Neural cell (in vitro differentiated cells): ENCODE measurements around the gene POLD4. TPM values are rescaled to one million over a fixed set of nuclear protein-coding genes. Genes with fewer than 3 reads are reported as not detected.

ENCODE experiments used
- H2AFZ ChIP-seq: fragments of 200-600, 300-800 bp; sonication (generic), shearing (Covaris generic); 2 replicates; pipeline ENCODE4 v1.6.0; 2014; ENCODE audit warnings: low read depth, mild to moderate bottlenecking, antibody characterized with exemption, low read length, moderate library complexity
- H3F3A ChIP-seq: fragments of 200-600 bp; shearing (Covaris generic); 2 replicates; pipeline ENCODE4 v1.6.1; 2016; ENCODE audit warnings: mild to moderate bottlenecking, moderate library complexity, mixed read lengths, antibody characterized with exemption, low read length; ENCODE audit not compliant: insufficient read depth, poor library complexity, severe bottlenecking
- H3K27ac ChIP-seq: fragments of 200-600, 300-800 bp; sonication (generic), shearing (Covaris generic); 2 replicates; pipeline ENCODE4 v1.5.1; 2014; ENCODE audit warnings: mild to moderate bottlenecking, low read length, moderate library complexity
- H3K27me3 ChIP-seq: fragments of 300-800, 200-600 bp; sonication (generic), shearing (Covaris generic); 2 replicates; pipeline ENCODE4 v1.6.0; 2014; ENCODE audit warnings: mild to moderate bottlenecking, low read depth, low read length, moderate library complexity; ENCODE audit not compliant: insufficient read depth
- H3K36me3 ChIP-seq: fragments of 300-800, 200-600 bp; sonication (generic), shearing (Covaris generic); 2 replicates; pipeline ENCODE4 v1.5.1; 2014; ENCODE audit warnings: mild to moderate bottlenecking, antibody characterized with exemption, low read length, moderate library complexity; ENCODE audit not compliant: insufficient read depth
- H3K4me2 ChIP-seq: fragments of 300-800, 200-600 bp; sonication (generic), shearing (Covaris generic); 2 replicates; pipeline ENCODE4 v1.6.0; 2014; ENCODE audit warnings: mild to moderate bottlenecking, low read length
- H3K4me3 ChIP-seq: fragments of 300-800, 200-600 bp; sonication (generic), shearing (Covaris generic); 2 replicates; pipeline ENCODE4 v1.5.1; 2014; ENCODE audit warnings: mild to moderate bottlenecking, low read length, moderate library complexity
- H3K79me2 ChIP-seq: fragments of 200-600 bp; shearing (Covaris generic); replicated peaks from 2 replicates; pipeline ENCODE4 v1.6.0; 2014; ENCODE audit warnings: mild to moderate bottlenecking, low read length, moderate library complexity; ENCODE audit not compliant: insufficient read depth
- H3K9ac ChIP-seq: fragments of 300-800, 200-600 bp; sonication (generic), shearing (Covaris generic); 2 replicates; pipeline ENCODE4 v1.6.1; 2016; ENCODE audit warnings: mild to moderate bottlenecking, low read length, mixed read lengths
- H3K9me2 ChIP-seq: fragments of 200-600 bp; shearing (Covaris generic); 2 replicates; pipeline ENCODE4 v1.6.1; 2016; ENCODE audit warnings: mild to moderate bottlenecking, low read length, mixed read lengths; ENCODE audit not compliant: insufficient read depth
- H3K9me3 ChIP-seq: fragments of 200-600, 300-800 bp; sonication (generic), shearing (Covaris generic); 2 replicates; pipeline ENCODE4 v1.6.1; 2016; ENCODE audit warnings: mild to moderate bottlenecking, mixed run types, low read length, moderate library complexity, mixed read lengths
- H4K20me1 ChIP-seq: fragments of 200-600 bp; shearing (Covaris generic); 2 replicates; pipeline ENCODE4 v1.6.1; 2016; ENCODE audit warnings: mild to moderate bottlenecking, mixed run types; ENCODE audit not compliant: insufficient read depth
- CTCF ChIP-seq: fragments of 450-650 bp; IDR thresholded peaks from 2 replicates; pipeline ENCODE4 v1.5.1; 2014; ENCODE audit warnings: antibody characterized with exemption, mild to moderate bottlenecking, moderate library complexity; ENCODE audit not compliant: poor library complexity, severe bottlenecking
- EP300 ChIP-seq: fragments of 450-650 bp; conservative IDR thresholded peaks from 2 replicates; pipeline ENCODE4 v1.6.1; 2014; ENCODE audit warnings: antibody characterized with exemption, mild to moderate bottlenecking, moderate library complexity; ENCODE audit not compliant: poor library complexity, severe bottlenecking
- EZH2 ChIP-seq: fragments of 200-600, 300-800 bp; shearing (Covaris generic), sonication (generic); IDR thresholded peaks from 2 replicates; pipeline ENCODE4 v1.6.1; 2014; ENCODE audit warnings: antibody characterized with exemption, low read length, borderline replicate concordance, mild to moderate bottlenecking; ENCODE audit not compliant: insufficient read depth, poor library complexity, severe bottlenecking
- MXI1 ChIP-seq: fragments of 450-650 bp; conservative IDR thresholded peaks from 2 replicates; pipeline ENCODE4 v1.6.1; 2014; ENCODE audit warnings: antibody characterized with exemption, mild to moderate bottlenecking; ENCODE audit not compliant: poor library complexity, severe bottlenecking
- POLR2AphosphoS5 ChIP-seq: IDR thresholded peaks from 2 replicates; pipeline ENCODE4 v1.6.1; 2012
- RAD21 ChIP-seq: fragments of 450-650 bp; conservative IDR thresholded peaks from 2 replicates; pipeline ENCODE4 v1.6.1; 2014; ENCODE audit warnings: antibody characterized with exemption, mild to moderate bottlenecking, moderate library complexity
- REST ChIP-seq: IDR thresholded peaks from 2 replicates; pipeline ENCODE4 v1.6.1; 2012; ENCODE audit warnings: borderline replicate concordance
- SMC3 ChIP-seq: fragments of 450-650 bp; conservative IDR thresholded peaks from 2 replicates; pipeline ENCODE4 v1.6.1; 2014; ENCODE audit warnings: antibody characterized with exemption, mild to moderate bottlenecking, moderate library complexity; ENCODE audit not compliant: poor library complexity
- TAF1 ChIP-seq: IDR thresholded peaks from 2 replicates; pipeline ENCODE4 v1.6.1; 2012; ENCODE audit warnings: low read depth
- polyA plus RNA-seq: library from polyadenylated mRNA; depleted of rRNA; stranded (reverse); fragments of >200 nt; gene quantifications from 2 replicates; pipeline ENCODE4 v1.2.3, GENCODE V29; 2014

Gene POLD4
- polyA plus RNA-seq, 1 donor from 2014 or later, result 6.8 TPM

GRCh38 chr11:67311556-67312082, 41.7 kb downstream of the POLD4 start:
- Histone ChIP-seq H4K20me1 (no peaks in the 10 kb centered on the region), H3K4me3 (no peak overlapping the region), H3K4me2 (no peak overlapping the region), H3K36me3 (no peaks in the 10 kb centered on the region), H3K27me3 (no peaks in the 10 kb centered on the region), H3K9ac (no peak overlapping the region), H3K79me2 (no peaks in the 10 kb centered on the region), H3F3A (no peaks in the 10 kb centered on the region), H3K27ac (no peak overlapping the region), H3K9me2 (no peaks in the 10 kb centered on the region), H2AFZ (no peak overlapping the region), H3K9me3 (no peaks in the 10 kb centered on the region)
- no peak for TF ChIP-seq EP300
- TF ChIP-seq MXI1, result no peak
- no peak for TF ChIP-seq SMC3
- TF ChIP-seq REST, result no peak
- TF ChIP-seq EZH2, result no peak
- TF ChIP-seq CTCF, result no peak
- TF ChIP-seq POLR2AphosphoS5, result no peak
- no peak for TF ChIP-seq RAD21
- TF ChIP-seq TAF1, result no peak

GRCh38 chr11:67311051-67311555, 42.2 kb downstream of the POLD4 start:
- Histone ChIP-seq H3K4me2 (no peak overlapping the region), H3K9me2 (no peaks in the 10 kb centered on the region), H3K9me3 (no peaks in the 10 kb centered on the region), H3K9ac (no peak overlapping the region), H3K27ac (no peak overlapping the region), H4K20me1 (no peaks in the 10 kb centered on the region), H3K79me2 (no peaks in the 10 kb centered on the region), H2AFZ (no peak overlapping the region), H3K36me3 (no peaks in the 10 kb centered on the region), H3F3A (no peaks in the 10 kb centered on the region), H3K4me3 (no peak overlapping the region), H3K27me3 (no peaks in the 10 kb centered on the region)
- TF ChIP-seq SMC3 (no peak), RAD21 (no peak), POLR2AphosphoS5 (no peak), CTCF (no peak), TAF1 (no peak), EZH2 (no peak), MXI1 (no peak), EP300 (no peak), REST (no peak)
